ENCODE results near the gene KNSTRN. TPM values are rescaled to one million over a fixed set of nuclear protein-coding genes. Genes with fewer than 3 reads are reported as not detected.
A peak's percentile ranks its signal among the peaks of the same experiment; 100 is the strongest.

Gene KNSTRN
- total RNA-seq, 2 donors from 2014 or later = 6.7 to 10.8 TPM

GRCh38 chr15:40415226-40415625 is 32.7 kb downstream of the KNSTRN start:
- intact Hi-C loops (cut with DNase I, micrococcal nuclease) = loop anchor here in 1 of 2 donors (10.0 kb wide), 1 partner anchor 50 kb away; no protein-coding TSS in a partner anchor
- DNase-seq (no peak), ATAC-seq (no peak)

- no peak for ATAC-seq
- intact Hi-C loops (cut with DNase I, micrococcal nuclease) = loop anchor here in 1 of 2 donors (10.0 kb wide), 1 partner anchor 51 kb away; no protein-coding TSS in a partner anchor
- no peak for DNase-seq
These were observed 33.5 kb downstream of the KNSTRN start for GRCh38 chr15:40416056-40416455.

GRCh38 chr15:40418126-40418525 is 35.6 kb downstream of the KNSTRN start:
- intact Hi-C loops (cut with DNase I, micrococcal nuclease) = loop anchor here in 1 of 2 donors (10.0 kb wide), 1 partner anchor 53 kb away; no protein-coding TSS in a partner anchor
- DNase-seq (no peak), ATAC-seq (no peak)

GRCh38 chr15:40420071-40420713 is 37.7 kb downstream of the KNSTRN start:
- DNase-seq = peak in 1 of 2 donors; percentile 16
- peak; percentile 19 for ATAC-seq
- intact Hi-C loops (cut with DNase I, micrococcal nuclease) = loop anchor here (10.0 kb wide), 3 partner anchors 45 to 135 kb away; partner anchors contain the start of gene ANKRD63 (in 1 of the 2)

- peak; percentile 89 to 90 for DNase-seq
- intact Hi-C loops (cut with DNase I, micrococcal nuclease) = loop anchor here (10.0 kb wide), 3 partner anchors 46 to 136 kb away; partner anchors contain the start of gene ANKRD63 (in 1 of the 2)
- peak; percentile 87 for ATAC-seq
These were observed 38.3 kb downstream of the KNSTRN start for GRCh38 chr15:40420793-40421192.

- peak; percentile 86 for ATAC-seq
- DNase-seq = peak; percentile 70 to 88
- intact Hi-C loops (cut with DNase I, micrococcal nuclease) = loop anchor here (10.0 kb wide), 3 partner anchors 47 to 137 kb away; partner anchors contain the start of gene ANKRD63 (in 1 of the 2)
These were observed 39.0 kb downstream of the KNSTRN start for GRCh38 chr15:40421246-40422157.

GRCh38 chr15:40424483-40425115 is 42.1 kb downstream of the KNSTRN start:
- no peak for DNase-seq
- ATAC-seq = no peak
- intact Hi-C loops (cut with DNase I, micrococcal nuclease) = loop anchor here (10.0 kb wide), 3 partner anchors 50 to 140 kb away; partner anchors contain the start of gene ANKRD63 (in 1 of the 2)

- intact Hi-C loops (cut with DNase I, micrococcal nuclease) = loop anchor here (10.0 kb wide), 3 partner anchors 51 to 141 kb away; partner anchors contain the start of gene ANKRD63 (in 1 of the 2)
- ATAC-seq = no peak
These were observed 43.2 kb downstream of the KNSTRN start for GRCh38 chr15:40425681-40426080.

GRCh38 chr15:40427188-40427587 is 44.7 kb downstream of the KNSTRN start:
- no peak for DNase-seq
- intact Hi-C loops (cut with DNase I, micrococcal nuclease) = loop anchor here (10.0 kb wide), 3 partner anchors 52 to 142 kb away; partner anchors contain the start of gene ANKRD63 (in 1 of the 2)
- ATAC-seq = no peak

More at GRCh38 chr15:40425681-40426080, 43.2 kb downstream of the KNSTRN start:
- DNase-seq = no peak

- no peak for ATAC-seq
- no peak for DNase-seq
- intact Hi-C loops (cut with DNase I, micrococcal nuclease) = loop anchor here (10.0 kb wide), 3 partner anchors 53 to 143 kb away; partner anchors contain the start of gene ANKRD63 (in 1 of the 2)
These were observed 45.7 kb downstream of the KNSTRN start for GRCh38 chr15:40428185-40428584.

- no peak for DNase-seq
- no peak for ATAC-seq
- intact Hi-C loops (cut with DNase I, micrococcal nuclease) = loop anchor here (10.0 kb wide), 3 partner anchors 54 to 144 kb away; partner anchors contain the start of gene ANKRD63 (in 1 of the 2)
These were observed 46.7 kb downstream of the KNSTRN start for GRCh38 chr15:40429068-40429710.

GRCh38 chr15:40430271-40430805 is 47.8 kb downstream of the KNSTRN start:
- DNase-seq (peak; percentile 57 to 58), ATAC-seq (peak; percentile 94)
- intact Hi-C loops (cut with DNase I, micrococcal nuclease) = no loop called here

GRCh38 chr15:40435023-40435709 is 52.6 kb downstream of the KNSTRN start:
- ATAC-seq = no peak
- no peak for DNase-seq
- intact Hi-C loops (cut with DNase I, micrococcal nuclease) = no loop called here

- ATAC-seq (no peak), DNase-seq (peak in 1 of 2 donors; percentile 16)
- intact Hi-C loops (cut with DNase I, micrococcal nuclease) = no loop called here
These were observed 53.2 kb downstream of the KNSTRN start for GRCh38 chr15:40435710-40436089.

- intact Hi-C loops (cut with DNase I, micrococcal nuclease) = no loop called here
- ATAC-seq = peak; percentile 31
- DNase-seq = peak; percentile 51 to 60
These were observed 53.8 kb downstream of the KNSTRN start for GRCh38 chr15:40436116-40436891.

Data from left colon (tissue), 2 donors.